HL-60/S4 treated with retinoic acid at 250 ng/mL for 4 days and 3 days (cell line): ENCODE data around the gene PRR7.

ENCODE experiments used
- in situ Hi-C: fragments of 300-500 bp; cut with MboI; formaldehyde crosslinking; loops from 2 replicates; pipeline ENCODE4 v1.7.0; 2022; ENCODE audit warnings: low sequenced_read_pairs

The PRR7 gene

DNA sequence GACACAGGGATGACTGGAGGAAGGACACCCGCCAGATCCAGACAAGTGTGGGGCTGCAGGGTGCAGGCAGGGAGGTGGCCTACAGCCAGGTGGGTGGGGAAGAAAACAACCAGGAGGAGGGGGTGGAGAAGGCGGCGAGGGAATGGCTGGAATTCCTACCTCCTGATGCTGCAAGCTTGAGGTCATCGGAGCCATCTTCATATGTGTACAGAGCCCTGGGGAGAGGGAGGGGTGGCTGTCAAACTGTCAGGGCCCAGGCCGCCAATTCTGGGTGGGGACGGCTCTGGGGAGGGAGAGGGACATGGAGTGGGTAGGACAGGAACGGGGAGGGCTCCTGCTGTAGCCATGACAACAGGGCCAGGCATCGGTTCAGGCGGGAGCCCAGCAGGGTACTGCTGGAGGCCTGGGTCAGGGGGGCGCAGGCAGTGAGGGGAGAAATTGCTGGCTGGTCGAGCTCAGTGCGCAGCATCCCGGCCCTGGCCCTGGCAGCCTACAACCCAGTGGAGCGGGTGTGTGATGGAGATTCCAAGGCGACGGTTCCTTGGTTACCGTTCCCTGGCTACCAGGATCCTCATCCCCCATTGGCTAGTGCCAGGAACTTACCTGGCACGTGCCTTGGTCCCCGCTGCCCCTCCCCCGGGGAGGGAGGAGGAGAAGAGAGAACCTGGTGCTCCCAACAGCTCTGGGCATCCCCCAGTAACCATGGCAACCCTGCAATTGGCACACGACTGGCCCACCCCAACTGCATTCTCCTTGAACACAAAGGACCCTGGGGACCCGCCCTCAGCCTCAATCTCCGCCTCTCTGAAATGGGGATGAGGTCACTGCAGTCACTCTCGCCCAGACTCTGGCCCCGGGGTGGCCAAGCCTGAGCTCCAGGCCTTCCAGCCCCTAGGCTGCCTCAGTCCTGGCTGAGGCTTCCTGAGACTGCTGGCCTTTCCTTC lies 22.3 kb downstream of the PRR7 start:
- in situ Hi-C loops, result no loop called here

- in situ Hi-C loops, result no loop called here
Observed at GRCh38 chr5:177469750-177470525, 23.3 kb downstream of the PRR7 start.

- in situ Hi-C loops, result no loop called here
Observed at GRCh38 chr5:177470759-177471536, 24.3 kb downstream of the PRR7 start.

DNA sequence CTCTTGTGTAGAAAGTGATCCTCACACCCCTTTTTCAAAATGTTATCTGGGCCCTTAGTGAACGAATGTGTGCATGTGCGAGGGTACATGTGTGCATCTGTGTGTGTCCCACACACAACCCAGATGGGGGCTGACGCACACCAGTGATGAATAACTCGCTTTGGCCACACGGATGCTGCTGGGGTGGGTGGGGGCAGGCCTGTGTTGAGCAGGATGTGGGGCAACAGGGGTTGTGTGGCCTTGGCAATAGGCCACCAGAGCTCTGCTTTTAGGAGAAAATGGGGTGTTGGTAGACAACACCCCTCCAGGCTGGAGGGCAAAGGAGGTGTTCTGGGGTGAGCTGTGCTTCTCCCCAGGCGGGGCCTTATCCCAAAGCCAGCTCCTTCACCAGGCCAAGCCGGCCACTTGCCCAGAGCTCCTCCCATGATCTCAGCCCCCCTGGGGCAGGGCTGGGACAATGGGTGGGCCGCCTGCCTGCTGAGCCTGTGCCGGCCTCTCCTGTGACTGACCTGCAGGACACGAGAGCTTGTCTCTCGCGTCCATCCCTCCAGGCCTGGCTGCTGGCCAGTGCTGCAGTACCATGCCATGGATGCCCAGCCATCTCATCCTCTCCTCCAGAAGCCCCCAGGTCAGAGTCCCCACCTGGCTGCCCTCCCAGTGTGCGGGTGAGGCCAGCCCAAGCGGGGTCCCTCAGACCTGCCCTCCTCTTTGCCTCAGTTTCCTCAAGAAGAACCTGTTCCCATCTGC lies 25.2 kb downstream of the PRR7 start:
- in situ Hi-C loops, result no loop called here

DNA sequence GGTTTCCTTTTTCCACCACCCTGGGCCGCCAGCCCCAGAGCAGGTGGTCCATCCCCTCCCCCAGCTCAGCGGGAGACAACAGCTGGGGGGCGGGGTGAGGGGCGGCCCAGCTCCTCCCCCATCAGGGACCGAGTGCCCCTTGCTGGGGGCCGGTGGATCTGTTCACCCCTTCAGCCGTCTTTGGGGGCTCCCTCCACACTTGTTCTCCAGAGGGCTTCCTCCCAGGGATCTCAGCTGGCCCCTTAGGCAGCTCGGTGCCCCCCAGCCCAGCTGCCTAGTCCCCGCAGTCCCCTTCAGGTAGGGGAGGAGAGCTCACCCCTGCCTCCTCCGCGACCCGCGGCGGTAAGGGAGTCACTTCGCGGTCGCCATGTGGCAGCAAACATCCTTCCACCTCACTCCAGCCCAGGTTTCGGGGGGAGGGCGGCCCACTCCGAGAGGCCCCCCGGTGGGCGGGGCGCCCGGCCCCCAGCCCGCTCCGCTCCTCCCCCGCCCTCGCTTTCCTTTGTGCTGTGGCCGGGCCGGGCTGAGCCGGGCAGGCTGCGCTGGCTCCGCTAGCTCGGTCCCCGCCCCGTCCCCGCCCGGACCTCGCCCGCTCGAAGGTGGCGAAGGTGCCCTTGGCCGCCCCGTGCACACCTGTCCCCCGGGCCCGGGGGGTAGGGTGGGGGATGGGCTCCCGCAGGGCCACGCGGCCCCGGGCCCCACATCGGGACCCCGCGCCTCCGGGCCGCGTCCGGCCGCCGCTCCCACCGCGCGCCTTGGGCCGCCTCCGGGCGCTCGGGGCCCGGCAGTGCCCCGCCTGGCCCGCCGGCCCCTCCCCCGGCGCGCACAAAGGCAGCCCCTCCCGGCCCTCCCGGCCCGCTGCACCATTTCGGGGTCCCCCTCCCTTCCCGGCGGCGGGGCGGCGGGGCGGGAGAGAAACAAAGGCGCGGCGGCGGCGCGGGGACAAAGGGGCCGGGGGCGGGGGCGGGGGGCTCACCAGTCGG lies 26.1 kb downstream of the PRR7 start:
- in situ Hi-C loops, result no loop called here

DNA sequence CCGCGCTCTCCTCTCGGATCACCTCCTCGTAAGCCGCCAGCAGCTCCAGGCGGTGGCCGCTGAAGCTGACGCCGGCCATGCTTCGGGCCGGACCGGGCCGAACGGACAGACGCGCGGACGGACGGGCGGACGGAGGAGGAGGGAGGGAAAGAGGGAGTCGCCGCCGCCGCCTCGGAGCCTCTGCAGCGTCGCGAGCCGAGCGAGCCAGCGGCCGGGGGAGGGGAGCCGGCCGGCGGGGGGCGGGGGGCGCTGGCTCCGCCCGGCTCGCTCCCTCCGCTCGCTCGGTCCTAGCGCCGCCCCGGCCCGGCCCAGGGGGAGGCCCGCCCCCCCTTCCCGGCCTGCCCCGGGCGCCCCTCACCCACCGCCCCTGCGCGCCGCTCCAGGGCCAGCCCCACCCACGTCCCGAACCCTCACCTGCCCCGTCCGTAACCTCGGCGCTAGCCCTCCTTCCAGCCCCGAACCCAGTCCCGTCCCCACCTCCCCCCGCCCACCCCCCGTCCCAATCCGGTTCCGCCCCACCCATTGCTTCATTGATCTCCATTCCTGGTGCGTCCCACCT lies 26.9 kb downstream of the PRR7 start, which contains the start of gene DBN1:
DBN1 (minus strand) TSS at position 192 of the 559 bp plus-strand sequence; CDS start at position 79, 113 bp downstream.
- in situ Hi-C loops, result no loop called here

- in situ Hi-C loops, result no loop called here
Observed at GRCh38 chr5:177474002-177474476, 27.4 kb downstream of the PRR7 start.

- in situ Hi-C loops, result no loop called here
Observed at GRCh38 chr5:177474846-177475562, 28.4 kb downstream of the PRR7 start.

- in situ Hi-C loops, result no loop called here
Observed at GRCh38 chr5:177475563-177476427, 29.2 kb downstream of the PRR7 start.

DNA sequence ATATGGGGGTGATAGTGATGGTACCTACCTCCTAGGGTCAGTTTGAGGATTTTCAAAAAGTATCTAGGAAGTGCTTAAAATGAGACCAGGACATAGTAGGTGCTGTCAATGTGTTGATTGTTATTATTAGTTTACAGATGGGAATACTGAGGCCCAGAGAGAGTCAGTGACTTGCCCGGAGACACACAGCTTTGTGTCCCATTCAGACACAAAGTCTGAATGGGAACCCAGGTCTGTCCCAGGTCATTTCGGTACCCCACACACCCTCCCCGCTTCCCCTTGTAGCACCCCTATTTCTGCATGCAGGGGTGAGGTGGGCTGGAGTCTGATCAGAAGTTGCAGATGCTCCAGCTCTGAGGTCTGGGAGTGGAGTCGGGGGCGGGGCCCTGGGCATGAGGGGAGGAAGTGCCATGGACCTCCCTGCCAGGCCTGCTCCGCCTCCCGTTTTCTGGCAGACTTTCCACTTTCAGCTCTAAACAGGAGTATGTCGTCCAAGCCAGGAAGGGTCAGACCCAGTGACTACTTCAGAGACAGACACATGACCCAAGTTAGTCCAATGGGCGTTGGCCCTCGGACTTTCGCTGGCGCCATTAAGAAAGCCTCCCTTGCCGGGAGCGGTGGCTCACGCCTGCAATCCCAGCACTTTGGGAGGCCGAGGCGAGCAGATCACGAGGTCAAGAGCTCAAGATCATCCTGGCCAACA lies 30.1 kb downstream of the PRR7 start:
- in situ Hi-C loops, result no loop called here

DNA sequence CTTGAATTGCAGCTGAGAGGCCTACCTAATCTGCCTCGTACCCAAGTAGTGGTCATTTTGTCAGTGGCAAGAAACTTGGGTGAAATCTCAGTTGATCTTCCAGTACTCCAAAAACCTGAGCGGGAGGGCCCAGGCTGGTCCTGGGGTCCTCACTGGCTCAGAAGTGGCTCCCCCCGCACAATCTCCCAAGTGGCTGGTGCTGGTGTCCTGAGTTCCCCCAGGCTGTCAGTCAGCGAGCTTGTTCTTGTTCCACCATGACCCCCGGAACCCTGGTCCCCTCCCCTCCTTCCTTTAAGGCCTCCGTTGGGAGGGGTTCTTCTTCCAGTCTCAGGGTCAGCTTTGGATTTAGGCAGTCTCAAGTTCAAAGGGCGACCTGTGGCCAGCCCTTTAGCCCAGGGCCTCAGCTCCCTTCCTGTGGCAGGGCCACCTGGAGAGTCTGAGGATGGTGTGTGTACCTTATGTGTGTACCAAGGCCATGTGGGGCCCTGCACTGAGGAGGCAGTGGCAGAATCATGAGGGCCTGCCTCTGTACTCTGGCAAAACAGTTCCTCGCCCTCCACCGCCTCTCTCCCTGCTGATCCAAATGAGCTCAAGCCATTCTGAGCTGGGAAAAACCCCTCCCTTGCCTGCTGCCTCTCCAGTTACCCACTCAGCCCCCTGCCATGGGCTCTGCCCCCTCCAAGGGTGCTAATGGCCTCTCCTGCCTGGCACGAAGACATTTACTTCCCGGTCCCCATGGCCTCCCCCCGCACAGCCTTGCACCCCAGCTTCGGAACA lies 31.3 kb downstream of the PRR7 start:
- in situ Hi-C loops, result no loop called here

- in situ Hi-C loops, result no loop called here
Observed at GRCh38 chr5:177478711-177479646, 32.4 kb downstream of the PRR7 start.

- in situ Hi-C loops, result no loop called here
Observed at GRCh38 chr5:177479774-177480173, 33.2 kb downstream of the PRR7 start.

- in situ Hi-C loops, result no loop called here
Observed at GRCh38 chr5:177482359-177482795, 35.8 kb downstream of the PRR7 start.

GRCh38 chr5:177483042-177483441 lies 36.4 kb downstream of the PRR7 start:
- in situ Hi-C loops, result no loop called here
